Measurements from ENCODE around the gene PRR13.

DNA sequence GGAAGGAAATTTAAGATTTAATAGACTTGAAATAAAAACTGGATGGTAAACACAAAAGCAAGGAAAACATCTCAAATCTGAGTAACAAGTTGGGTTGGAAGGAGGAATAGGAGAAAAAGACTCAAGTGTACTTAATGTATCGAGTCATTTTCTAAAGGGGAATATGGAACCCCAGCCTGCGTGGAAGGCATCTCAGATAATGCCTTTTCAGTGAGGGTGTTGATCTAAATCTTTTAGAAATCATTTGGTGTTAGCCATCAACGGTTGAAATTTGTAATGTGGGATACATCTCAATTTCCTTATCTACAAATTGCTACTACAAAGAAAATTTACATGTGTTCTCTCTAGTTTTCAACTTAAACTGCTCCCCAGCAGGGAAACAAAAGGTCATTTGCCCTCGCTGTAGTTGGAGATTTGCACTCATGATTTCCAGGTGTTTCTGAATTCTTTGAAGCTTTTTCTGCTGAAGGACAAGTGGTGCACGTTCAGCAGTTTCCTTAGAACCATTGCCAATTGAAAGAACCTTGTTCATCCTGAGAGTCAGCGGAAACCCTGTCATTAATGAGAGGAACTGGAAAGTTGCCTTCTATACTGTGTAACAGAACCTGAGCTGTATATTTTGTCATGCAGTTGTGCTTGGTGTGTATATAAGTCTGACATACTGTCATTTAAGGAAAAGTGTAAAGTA lies 12.6 kb downstream of the PRR13 start:
- TF ChIP-seq, protein P1, sequence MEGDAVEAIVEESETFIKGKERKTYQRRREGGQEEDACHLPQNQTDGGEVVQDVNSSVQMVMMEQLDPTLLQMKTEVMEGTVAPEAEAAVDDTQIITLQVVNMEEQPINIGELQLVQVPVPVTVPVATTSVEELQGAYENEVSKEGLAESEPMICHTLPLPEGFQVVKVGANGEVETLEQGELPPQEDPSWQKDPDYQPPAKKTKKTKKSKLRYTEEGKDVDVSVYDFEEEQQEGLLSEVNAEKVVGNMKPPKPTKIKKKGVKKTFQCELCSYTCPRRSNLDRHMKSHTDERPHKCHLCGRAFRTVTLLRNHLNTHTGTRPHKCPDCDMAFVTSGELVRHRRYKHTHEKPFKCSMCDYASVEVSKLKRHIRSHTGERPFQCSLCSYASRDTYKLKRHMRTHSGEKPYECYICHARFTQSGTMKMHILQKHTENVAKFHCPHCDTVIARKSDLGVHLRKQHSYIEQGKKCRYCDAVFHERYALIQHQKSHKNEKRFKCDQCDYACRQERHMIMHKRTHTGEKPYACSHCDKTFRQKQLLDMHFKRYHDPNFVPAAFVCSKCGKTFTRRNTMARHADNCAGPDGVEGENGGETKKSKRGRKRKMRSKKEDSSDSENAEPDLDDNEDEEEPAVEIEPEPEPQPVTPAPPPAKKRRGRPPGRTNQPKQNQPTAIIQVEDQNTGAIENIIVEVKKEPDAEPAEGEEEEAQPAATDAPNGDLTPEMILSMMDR (IDR thresholded peaks at IDR 0.05) = no peak
- no peak for TF ChIP-seq EP300 (IDR thresholded peaks at IDR 0.05; ENCODE audit: low read depth)

All from transverse colon (tissue), 3 donors.